ENCODE results near the gene CCNT1.

DNA sequence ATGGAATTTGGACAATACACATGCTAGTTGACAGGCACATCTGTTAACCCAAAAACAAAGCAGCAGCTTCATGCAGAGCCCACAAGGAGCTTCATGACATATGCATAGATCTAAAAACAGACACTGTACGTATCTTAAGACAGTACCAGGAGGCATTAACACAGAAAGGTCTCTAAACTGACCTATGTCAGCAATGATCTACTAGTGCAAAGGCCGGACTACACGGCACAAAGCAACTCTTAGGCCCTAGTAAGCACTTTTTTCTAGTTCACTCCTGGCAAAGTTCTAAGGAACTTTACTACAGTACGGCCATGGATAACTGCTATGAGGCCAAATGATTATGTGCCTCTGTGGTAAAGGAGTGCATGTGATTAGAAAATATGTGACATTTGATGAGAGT is 26.1 kb downstream of the CCNT1 start:
- TF ChIP-seq, protein P1, sequence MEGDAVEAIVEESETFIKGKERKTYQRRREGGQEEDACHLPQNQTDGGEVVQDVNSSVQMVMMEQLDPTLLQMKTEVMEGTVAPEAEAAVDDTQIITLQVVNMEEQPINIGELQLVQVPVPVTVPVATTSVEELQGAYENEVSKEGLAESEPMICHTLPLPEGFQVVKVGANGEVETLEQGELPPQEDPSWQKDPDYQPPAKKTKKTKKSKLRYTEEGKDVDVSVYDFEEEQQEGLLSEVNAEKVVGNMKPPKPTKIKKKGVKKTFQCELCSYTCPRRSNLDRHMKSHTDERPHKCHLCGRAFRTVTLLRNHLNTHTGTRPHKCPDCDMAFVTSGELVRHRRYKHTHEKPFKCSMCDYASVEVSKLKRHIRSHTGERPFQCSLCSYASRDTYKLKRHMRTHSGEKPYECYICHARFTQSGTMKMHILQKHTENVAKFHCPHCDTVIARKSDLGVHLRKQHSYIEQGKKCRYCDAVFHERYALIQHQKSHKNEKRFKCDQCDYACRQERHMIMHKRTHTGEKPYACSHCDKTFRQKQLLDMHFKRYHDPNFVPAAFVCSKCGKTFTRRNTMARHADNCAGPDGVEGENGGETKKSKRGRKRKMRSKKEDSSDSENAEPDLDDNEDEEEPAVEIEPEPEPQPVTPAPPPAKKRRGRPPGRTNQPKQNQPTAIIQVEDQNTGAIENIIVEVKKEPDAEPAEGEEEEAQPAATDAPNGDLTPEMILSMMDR (conservative IDR thresholded peaks at IDR 0.05; ENCODE audit: low read depth, low read length), result no peak
- no peak for TF ChIP-seq EZH2 (IDR thresholded peaks at IDR 0.05; ENCODE audit: borderline replicate concordance, low read depth, low read length, poor library complexity, severe bottlenecking)

Measured in A673 (cell line).